HG02981 (cell line): ENCODE results near the gene ADGRB3.
"Not testable (repeated sequence)": the region's sequence is repeated elsewhere in the genome, so short reads cannot be mapped to it uniquely, and the experiment has no call there.

Source experiments
- ATAC-seq: cut with Tn5 transposase; IDR thresholded peaks from one replicate; pipeline ENCODE4 v1.9.1; 2021; ENCODE audit warnings: mild to moderate bottlenecking, moderate library complexity; ENCODE audit not compliant: unreplicated experiment

The ADGRB3 gene

DNA sequence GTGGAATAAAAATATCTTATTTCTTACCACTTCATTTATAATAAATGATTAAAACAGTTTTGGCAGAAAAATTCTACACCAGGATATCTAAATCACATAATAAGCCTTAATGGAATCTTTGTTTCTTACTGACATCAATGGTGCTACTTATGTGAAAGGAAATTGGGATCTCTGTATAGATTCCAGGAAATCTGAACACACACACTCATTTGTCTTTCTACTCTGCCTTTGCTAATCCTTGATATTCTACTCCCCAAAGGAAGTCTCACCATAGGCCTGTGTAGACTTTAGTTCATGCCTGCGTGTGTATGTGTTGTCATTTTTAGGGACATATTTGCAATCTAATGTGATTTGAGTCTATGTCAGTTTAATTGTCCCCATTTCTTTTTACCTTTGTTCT, 7.9 kb downstream of the ADGRB3 start:
- ATAC-seq = no peak

GRCh38 chr6:68649669-68650068, 14.6 kb downstream of the ADGRB3 start:
- no peak for ATAC-seq

DNA sequence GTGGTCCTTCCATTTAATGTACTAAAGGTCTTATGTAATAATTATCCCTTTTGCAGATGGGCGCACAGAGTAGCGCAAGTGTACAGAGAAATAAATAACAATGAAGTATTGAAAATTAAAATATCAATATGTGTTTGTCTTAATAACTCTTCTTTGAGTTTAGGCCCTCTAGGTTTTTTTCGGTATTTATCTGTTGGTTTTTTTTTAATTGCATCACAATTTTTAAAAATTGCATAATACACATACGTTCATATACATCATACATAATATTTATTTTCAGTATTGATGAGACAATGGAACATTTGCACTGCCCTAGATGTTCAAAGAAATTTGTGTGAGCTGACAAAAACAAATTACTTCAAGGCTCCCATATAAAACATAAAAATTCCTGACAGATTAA, 15.1 kb downstream of the ADGRB3 start:
- ATAC-seq = no peak

DNA sequence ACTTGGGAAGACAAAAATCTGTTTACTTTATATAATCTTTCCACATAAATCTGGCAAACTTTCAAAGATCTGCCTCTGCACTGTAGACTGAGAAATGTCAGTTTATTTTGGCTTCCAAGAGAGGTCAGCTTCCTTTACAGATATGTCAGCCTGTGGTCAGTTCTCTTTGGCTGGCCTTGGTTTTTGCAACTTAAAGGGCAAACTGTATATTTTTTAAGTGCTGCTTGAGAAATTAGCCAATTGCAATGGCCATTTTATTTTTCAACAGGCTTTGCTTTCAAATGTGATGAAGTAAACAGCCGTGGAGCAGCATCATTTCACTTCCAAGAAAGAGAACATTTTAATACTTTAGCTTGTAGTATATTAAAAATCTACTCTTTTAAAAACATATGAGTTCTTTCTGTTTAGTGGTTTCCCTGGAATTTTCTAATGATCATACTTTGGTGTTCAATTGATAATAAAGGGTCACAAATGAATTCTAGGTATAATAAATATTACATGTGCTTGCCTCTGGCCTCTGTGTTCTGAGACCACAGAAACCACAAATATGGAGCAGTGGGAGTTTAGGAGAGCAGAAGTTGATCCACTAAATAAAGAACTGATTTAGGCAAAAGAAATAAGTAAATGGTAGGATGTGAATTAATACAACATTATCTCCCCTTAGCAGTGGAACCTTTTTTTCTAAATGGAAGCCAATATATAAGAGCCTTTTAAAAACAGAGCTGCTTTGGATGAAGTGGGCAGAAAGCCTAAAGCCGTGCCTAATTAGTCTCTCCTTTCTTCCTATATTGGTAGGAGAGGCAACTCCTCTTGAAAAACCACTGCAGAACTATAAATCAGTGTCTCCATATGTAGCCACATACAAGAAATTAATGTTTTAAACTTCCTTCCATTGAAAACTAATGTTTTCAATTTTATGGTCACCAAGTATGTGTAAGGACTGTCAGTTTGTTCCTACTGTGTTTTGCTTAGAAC, 16.2 kb downstream of the ADGRB3 start:
- ATAC-seq = no peak

GRCh38 chr6:68652117-68652536, 17.0 kb downstream of the ADGRB3 start:
- no peak for ATAC-seq

DNA sequence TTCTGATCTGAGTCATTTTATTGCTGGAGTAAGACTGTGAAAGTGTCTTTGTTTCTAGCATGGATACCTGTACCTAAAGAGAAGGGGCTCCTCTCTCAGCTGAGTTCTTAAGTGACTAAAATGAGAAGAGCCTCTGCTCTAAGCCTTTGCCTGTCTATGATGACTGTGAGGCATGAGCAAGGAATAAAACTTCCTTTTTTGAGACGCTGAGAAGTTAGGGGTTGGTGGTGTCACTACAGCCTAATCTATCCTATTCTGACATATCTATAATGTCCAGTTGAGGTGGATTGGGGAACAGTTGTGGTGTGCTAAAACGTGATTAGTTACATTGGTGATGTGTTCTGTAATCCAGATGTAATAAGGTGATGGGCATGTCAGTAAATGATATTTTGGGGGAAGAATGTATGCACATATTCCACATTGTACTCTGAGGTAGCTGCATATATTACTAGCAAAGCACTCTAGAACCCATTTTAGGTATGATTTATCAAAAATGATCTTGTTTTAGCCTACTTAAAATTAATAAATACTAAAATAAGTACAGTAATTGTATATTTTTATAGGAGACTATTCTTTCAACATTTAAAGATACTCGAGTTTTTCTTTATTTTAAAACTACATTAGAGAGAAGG, 18.1 kb downstream of the ADGRB3 start:
- ATAC-seq = no peak

DNA sequence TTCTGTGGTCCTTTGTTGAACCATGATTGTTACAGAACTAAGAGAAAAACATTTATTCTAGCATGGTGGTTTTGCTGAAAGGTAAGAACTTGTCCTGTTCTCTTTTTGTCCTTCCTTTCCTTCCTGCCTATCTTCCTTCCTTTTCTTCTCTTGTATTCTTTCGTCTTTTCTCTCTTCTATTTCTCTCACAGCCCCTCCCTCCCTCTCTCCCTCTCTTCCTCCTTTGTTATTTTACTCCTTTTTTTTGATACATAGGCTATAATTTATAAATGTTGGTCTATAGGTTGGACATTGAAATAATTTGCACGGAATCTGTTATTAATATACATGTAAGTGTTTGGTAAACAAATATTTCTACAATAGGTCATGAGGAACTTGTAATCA, 18.6 kb downstream of the ADGRB3 start:
- ATAC-seq = no peak

DNA sequence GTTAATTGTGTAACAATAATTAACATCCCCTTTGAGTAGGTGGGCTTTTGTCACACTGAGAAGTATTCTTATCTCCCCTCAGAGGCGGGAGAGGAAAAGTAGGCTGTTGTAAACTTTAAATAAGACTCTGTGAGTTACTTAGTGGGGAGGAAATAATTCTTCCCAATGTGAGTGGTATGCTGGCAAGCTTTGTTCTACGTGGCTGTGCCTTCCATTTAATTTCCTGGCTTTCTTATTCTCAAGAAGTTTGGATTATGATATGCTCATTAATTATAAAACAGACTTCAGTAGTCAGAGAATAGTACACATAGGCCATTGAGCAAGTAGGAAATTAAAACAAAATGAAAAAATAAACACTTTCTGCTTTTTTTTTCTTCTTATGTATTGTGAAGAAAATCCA, 19.1 kb downstream of the ADGRB3 start:
- ATAC-seq = no peak

GRCh38 chr6:68655028-68655427, 19.9 kb downstream of the ADGRB3 start:
- no peak for ATAC-seq

GRCh38 chr6:68657374-68658139, 22.5 kb downstream of the ADGRB3 start:
- ATAC-seq = no peak

- ATAC-seq = no peak
These were observed 23.3 kb downstream of the ADGRB3 start for GRCh38 chr6:68658338-68658737.

DNA sequence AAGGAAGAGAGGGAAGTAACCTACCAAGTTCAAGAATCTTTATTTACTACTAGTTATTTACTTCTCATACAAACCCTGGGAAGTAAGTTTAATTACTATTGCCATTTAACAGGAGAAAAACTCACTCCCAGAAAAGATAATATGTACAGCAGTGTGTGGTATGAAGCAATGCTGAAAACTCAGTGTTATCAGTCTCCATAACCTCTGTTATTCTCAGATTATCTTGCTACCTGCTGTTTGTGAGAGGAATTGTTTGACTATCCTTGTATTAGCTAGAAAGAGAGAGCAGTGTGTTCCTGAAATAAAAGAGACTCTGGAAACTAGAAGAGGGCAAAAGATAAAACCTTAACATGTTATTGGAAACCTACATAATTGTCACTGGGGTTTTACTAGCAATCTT, 38.2 kb downstream of the ADGRB3 start:
- ATAC-seq = no peak

DNA sequence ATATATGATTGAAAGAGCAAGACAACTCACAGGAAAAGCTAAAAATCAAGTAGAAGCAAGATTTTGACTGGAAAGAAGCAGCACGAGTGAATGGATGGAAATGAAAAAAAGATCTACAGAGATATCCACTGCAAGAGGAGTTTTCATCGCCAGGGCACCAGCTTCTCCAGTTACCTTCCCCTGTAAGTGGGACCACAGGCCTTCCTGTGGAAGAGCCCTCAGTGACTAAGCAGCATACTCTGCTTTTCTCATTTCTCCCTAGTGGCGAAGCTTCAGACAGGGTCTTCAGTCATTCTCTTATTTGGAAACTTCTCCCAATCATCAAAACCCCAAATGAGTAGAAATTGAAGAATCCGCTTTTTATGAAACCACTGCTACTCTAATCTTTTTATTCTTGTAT, 40.5 kb downstream of the ADGRB3 start:
- ATAC-seq = no peak

- ATAC-seq = not testable (repeated sequence)
These were observed 41.0 kb downstream of the ADGRB3 start for GRCh38 chr6:68676094-68676493.

- no peak for ATAC-seq
These were observed 42.0 kb downstream of the ADGRB3 start for GRCh38 chr6:68677058-68677457.

- ATAC-seq = no peak
These were observed 44.3 kb downstream of the ADGRB3 start for GRCh38 chr6:68679399-68679798.

- no peak for ATAC-seq
These were observed 45.2 kb downstream of the ADGRB3 start for GRCh38 chr6:68680264-68680663.

- no peak for ATAC-seq
These were observed 54.8 kb downstream of the ADGRB3 start for GRCh38 chr6:68689910-68690309.

DNA sequence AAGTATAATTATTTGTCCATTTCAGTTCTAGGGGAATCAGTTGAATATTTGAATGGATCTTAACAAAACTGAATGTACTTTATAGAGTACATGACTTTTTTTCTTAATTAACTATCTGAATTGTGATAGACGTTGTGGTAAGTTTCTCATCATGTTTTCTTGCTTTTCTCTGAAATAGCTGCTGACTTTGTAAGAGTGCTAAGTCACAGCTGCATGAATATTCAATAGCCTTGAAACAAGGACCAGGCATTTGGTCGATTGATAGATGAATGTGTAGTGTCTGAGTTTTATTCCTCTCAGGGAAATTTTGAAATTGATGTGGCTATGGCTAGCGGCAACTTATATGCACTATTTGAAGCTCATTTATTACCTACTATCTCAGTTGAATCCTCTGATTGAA, 56.0 kb downstream of the ADGRB3 start:
- ATAC-seq = no peak

GRCh38 chr6:68693271-68693670, 58.2 kb downstream of the ADGRB3 start:
- no peak for ATAC-seq

GRCh38 chr6:68695403-68695802, 60.3 kb downstream of the ADGRB3 start:
- ATAC-seq = no peak

DNA sequence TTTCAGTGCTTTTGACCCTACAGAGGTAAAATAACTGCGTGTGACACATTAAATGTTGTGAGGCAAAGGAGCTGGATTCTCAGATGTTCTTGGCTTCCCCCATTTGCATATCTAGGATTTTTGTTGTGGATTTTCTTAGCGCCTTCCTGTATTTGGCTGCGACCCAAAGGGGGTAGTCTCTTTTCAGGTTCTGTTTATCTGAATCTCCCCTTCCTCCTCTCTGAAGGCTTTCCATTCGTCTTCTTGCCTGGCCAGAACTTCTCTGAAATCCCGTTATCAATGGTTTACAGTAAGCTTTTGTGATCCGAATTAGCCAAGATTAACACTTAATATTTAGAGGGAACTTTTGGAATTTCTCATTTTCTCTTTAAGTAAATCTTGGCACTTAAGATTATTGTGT, 60.8 kb downstream of the ADGRB3 start:
- no peak for ATAC-seq
